Adipocyte (in vitro differentiated cells): Measurements from ENCODE around the gene ANK3.

Experiments used
- DNase-seq: peaks from one replicate; pipeline ENCODE4 v3.0.0-alpha.2; 2015; ENCODE audit warnings: low read depth
- H3K27me3 ChIP-seq: replicated peaks from 2 replicates; pipeline ENCODE4 v1.7.0; 2013; ENCODE audit warnings: mild to moderate bottlenecking, low read length, moderate library complexity; ENCODE audit not compliant: control insufficient read depth, insufficient read depth
- H3K36me3 ChIP-seq: 2 replicates; pipeline ENCODE4 v1.7.0; 2013; ENCODE audit warnings: low read length, mild to moderate bottlenecking, moderate library complexity; ENCODE audit not compliant: control insufficient read depth, insufficient read depth, severe bottlenecking
- H3K4me1 ChIP-seq: 2 replicates; pipeline ENCODE4 v1.7.0; 2013; ENCODE audit warnings: mild to moderate bottlenecking, low read length, moderate library complexity; ENCODE audit not compliant: control insufficient read depth, insufficient read depth
- H3K4me3 ChIP-seq: 2 replicates; pipeline ENCODE4 v1.7.0; 2013; ENCODE audit warnings: mild to moderate bottlenecking, low read length, moderate library complexity
- H3K9ac ChIP-seq: 2 replicates; pipeline ENCODE4 v1.7.0; 2013; ENCODE audit warnings: mild to moderate bottlenecking, low read length, moderate library complexity
- H3K9me3 ChIP-seq: 2 replicates; pipeline ENCODE4 v1.7.0; 2013; ENCODE audit warnings: mild to moderate bottlenecking, low read length, moderate library complexity; ENCODE audit not compliant: control insufficient read depth

Gene ANK3

DNA sequence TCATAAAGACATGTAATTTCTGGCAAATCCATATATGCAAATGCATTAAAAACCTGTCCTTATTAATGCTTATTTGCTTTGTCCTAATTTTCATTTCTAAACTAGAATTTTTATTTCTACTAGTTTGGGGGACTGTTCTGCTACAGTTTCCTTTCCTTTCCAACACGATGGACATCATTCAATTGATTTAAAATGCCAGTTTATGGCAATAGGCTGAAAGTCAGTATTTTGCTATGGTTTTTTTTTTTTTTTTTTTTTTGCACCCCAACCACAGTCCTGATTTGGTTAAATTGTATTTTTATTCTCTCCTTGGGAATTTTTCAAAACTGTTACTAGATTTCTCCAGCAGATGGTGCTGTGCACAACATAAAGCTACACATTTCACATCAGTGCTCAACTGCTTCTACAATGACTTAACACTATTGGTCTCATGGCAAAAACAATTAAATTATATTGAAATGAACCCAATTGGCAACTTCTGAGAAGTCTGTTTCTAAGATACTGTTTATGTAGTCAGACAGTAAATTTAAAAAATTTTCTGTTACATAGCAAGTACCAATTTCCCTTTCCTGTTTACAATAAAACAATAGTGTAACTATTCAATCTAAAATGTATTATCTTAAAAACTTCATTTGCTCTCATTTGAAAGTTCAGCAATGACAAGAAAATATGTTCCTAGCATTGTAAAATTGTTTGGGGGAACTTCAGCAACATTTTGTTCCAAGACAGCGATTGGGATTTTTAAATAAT is 289.5 kb downstream of the ANK3 start:
- peak; percentile 82 for DNase-seq
- Histone ChIP-seq H3K9me3 (no peaks in the 10 kb centered on the region), H3K4me1 (peaks cover 9% of the 10 kb centered on the region), H3K36me3 (no peaks in the 10 kb centered on the region), H3K27me3 (no peaks in the 10 kb centered on the region), H3K9ac (peak overlapping the region; percentile 51), H3K4me3 (no peak overlapping the region)

GRCh38 chr10:60098677-60099601 is 290.7 kb downstream of the ANK3 start:
- Histone ChIP-seq H3K4me3 (no peak overlapping the region), H3K4me1 (no peaks in the 10 kb centered on the region), H3K9me3 (no peaks in the 10 kb centered on the region), H3K27me3 (no peaks in the 10 kb centered on the region), H3K9ac (no peak overlapping the region), H3K36me3 (no peaks in the 10 kb centered on the region)
- DNase-seq, result no peak

GRCh38 chr10:60096761-60097513 is 292.7 kb downstream of the ANK3 start:
- DNase-seq, result no peak
- Histone ChIP-seq H3K4me1 (no peaks in the 10 kb centered on the region), H3K4me3 (no peak overlapping the region), H3K27me3 (no peaks in the 10 kb centered on the region), H3K9ac (no peak overlapping the region), H3K9me3 (no peaks in the 10 kb centered on the region), H3K36me3 (no peaks in the 10 kb centered on the region)

DNA sequence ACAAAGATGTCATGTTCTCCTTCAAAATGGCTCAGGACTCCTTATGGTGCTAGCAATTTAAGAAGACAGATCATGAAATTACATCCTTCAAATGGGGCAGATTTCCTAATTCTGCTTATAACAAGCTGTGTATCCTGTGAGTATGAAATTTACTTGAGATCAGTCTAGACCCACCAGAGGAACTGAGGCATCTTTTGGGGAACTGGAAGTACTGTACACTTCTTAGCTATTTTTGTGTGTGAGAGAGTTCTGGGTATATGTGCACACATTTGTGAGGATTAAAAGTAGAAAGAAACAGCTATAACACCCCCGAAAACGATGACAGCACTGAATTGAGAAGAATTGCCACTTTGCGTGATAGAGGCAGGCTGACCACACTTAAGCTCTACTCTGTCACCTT is 296.4 kb downstream of the ANK3 start:
- H3K4me3 ChIP-seq, result no peak overlapping the region
- no peaks in the 10 kb centered on the region for H3K27me3 ChIP-seq
- no peaks in the 10 kb centered on the region for H3K36me3 ChIP-seq
- no peak overlapping the region for H3K9ac ChIP-seq
- no peak for DNase-seq
- H3K9me3 ChIP-seq, result no peaks in the 10 kb centered on the region
- no peaks in the 10 kb centered on the region for H3K4me1 ChIP-seq

GRCh38 chr10:60086862-60087261 is 302.8 kb downstream of the ANK3 start:
- H3K4me3 ChIP-seq, result no peak overlapping the region
- no peak for DNase-seq
- no peaks in the 10 kb centered on the region for H3K27me3 ChIP-seq
- H3K9ac ChIP-seq, result no peak overlapping the region
- no peaks in the 10 kb centered on the region for H3K9me3 ChIP-seq
- no peaks in the 10 kb centered on the region for H3K36me3 ChIP-seq
- no peaks in the 10 kb centered on the region for H3K4me1 ChIP-seq

- H3K4me3 ChIP-seq, result no peak overlapping the region
- no peaks in the 10 kb centered on the region for H3K9me3 ChIP-seq
- no peak overlapping the region for H3K9ac ChIP-seq
- no peak for DNase-seq
- no peaks in the 10 kb centered on the region for H3K36me3 ChIP-seq
- no peaks in the 10 kb centered on the region for H3K27me3 ChIP-seq
- H3K4me1 ChIP-seq, result no peaks in the 10 kb centered on the region
Measured at GRCh38 chr10:60086421-60086820, 303.3 kb downstream of the ANK3 start.

- H3K4me1 ChIP-seq, result no peaks in the 10 kb centered on the region
- no peaks in the 10 kb centered on the region for H3K36me3 ChIP-seq
- H3K9me3 ChIP-seq, result no peaks in the 10 kb centered on the region
Measured at GRCh38 chr10:60082744-60083344, 306.8 kb downstream of the ANK3 start.

DNA sequence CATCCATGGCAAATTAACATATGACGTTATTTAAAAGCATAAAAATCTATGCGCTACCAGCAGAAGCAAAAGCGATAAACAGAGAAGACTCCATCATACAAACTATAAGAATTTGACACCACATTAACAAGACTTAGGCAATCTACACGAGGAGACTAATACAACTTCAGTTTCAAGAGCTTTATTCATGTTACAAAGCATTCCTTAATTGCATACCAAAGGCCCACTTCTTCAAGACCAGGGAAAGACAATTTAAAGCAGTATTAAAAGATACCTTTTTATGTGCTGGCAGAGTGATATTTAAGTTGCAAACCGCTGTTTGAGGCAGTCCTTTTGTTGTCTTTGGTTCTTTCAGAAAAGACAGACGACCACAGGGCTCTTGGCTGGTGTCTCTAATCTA is 307.3 kb downstream of the ANK3 start:
- Histone ChIP-seq H3K4me1 (no peaks in the 10 kb centered on the region), H3K9ac (no peak overlapping the region), H3K27me3 (no peaks in the 10 kb centered on the region), H3K9me3 (no peaks in the 10 kb centered on the region), H3K4me3 (no peak overlapping the region), H3K36me3 (no peaks in the 10 kb centered on the region)
- DNase-seq, result no peak

More at GRCh38 chr10:60082744-60083344, 306.8 kb downstream of the ANK3 start:
- no peak for DNase-seq
- peak overlapping the region; percentile 36 for H3K4me3 ChIP-seq
- no peak overlapping the region for H3K9ac ChIP-seq
- H3K27me3 ChIP-seq, result no peaks in the 10 kb centered on the region

- no peaks in the 10 kb centered on the region for H3K9me3 ChIP-seq
- H3K9ac ChIP-seq, result no peak overlapping the region
- H3K36me3 ChIP-seq, result no peaks in the 10 kb centered on the region
- H3K27me3 ChIP-seq, result no peaks in the 10 kb centered on the region
- H3K4me1 ChIP-seq, result no peaks in the 10 kb centered on the region
- no peak overlapping the region for H3K4me3 ChIP-seq
- no peak for DNase-seq
Measured at GRCh38 chr10:60073781-60074656, 315.7 kb downstream of the ANK3 start.

DNA sequence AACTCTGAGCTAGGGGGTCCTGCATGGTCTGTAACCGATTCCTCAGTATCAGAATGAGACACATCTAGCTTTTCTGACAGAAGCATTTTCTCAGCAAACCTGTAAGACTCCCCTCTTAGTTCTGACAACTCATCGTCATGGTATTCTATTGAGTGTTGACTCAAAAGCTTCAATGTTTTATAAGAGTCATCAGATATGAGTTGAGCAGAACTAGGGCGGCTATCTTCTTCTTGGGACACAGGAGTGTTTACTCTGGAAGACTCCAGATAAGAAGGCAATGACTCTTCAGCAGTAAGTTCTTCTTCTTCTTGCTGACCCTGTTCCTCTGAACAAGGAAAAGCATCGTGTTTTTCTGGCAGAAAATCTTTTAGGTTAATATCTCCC is 316.3 kb downstream of the ANK3 start:
- Histone ChIP-seq H3K4me1 (no peaks in the 10 kb centered on the region), H3K9ac (no peak overlapping the region), H3K4me3 (no peak overlapping the region), H3K9me3 (no peaks in the 10 kb centered on the region), H3K36me3 (no peaks in the 10 kb centered on the region), H3K27me3 (no peaks in the 10 kb centered on the region)
- DNase-seq, result no peak
